ENCODE data around the gene STON2.
"Not testable (repeated sequence)": the region's sequence is repeated elsewhere in the genome, so short reads cannot be mapped to it uniquely, and the experiment has no call there.

The STON2 gene

GRCh38 chr14:81400202-81400678 is at the start of gene STON2:
Gene STON2, minus strand, starts transcription at chr14:81400324. Its CDS starts 1,942 bp downstream, at chr14:81398382.
- peak in 2 of 56 donors; percentile 5 to 11 for DNase-seq

- no peak for DNase-seq
Observed at GRCh38 chr14:81449576-81449975, 49.5 kb upstream of the STON2 start.

- peak in 1 of 56 donors; percentile 19 for DNase-seq
Observed at GRCh38 chr14:81449114-81449513, 49.0 kb upstream of the STON2 start.

- no peak for DNase-seq
Observed at GRCh38 chr14:81447021-81447764, 47.1 kb upstream of the STON2 start.

GRCh38 chr14:81446279-81447007 is 46.3 kb upstream of the STON2 start:
- DNase-seq, result no peak

GRCh38 chr14:81441626-81442134 is 41.6 kb upstream of the STON2 start:
- DNase-seq, result no peak

GRCh38 chr14:81440041-81440440 is 39.9 kb upstream of the STON2 start:
- no peak for DNase-seq

GRCh38 chr14:81437244-81437643 is 37.1 kb upstream of the STON2 start:
- DNase-seq, result no peak

- DNase-seq, result peak in 48 of 56 donors; percentile 7 to 81 (median 55)
Observed at GRCh38 chr14:81436296-81437138, 36.4 kb upstream of the STON2 start.

- DNase-seq, result peak in 38 of 56 donors; percentile 19 to 67 (median 50)
Observed at GRCh38 chr14:81435391-81436295, 35.5 kb upstream of the STON2 start.

GRCh38 chr14:81435048-81435390 is 34.9 kb upstream of the STON2 start:
- no peak for DNase-seq

- no peak for DNase-seq
Observed at GRCh38 chr14:81434230-81434629, 34.1 kb upstream of the STON2 start.

GRCh38 chr14:81433378-81433777 is 33.3 kb upstream of the STON2 start:
- DNase-seq, result no peak

- no peak for DNase-seq
Observed at GRCh38 chr14:81432219-81432661, 32.1 kb upstream of the STON2 start.

- DNase-seq, result peak in 4 of 56 donors; percentile 7 to 18 (median 12)
Observed at GRCh38 chr14:81430235-81430634, 30.1 kb upstream of the STON2 start.

- not testable (repeated sequence) for DNase-seq
Observed at GRCh38 chr14:81429749-81430148, 29.6 kb upstream of the STON2 start.

- DNase-seq, result no peak
Observed at GRCh38 chr14:81429028-81429427, 28.9 kb upstream of the STON2 start.

GRCh38 chr14:81427348-81428058 is 27.4 kb upstream of the STON2 start:
- DNase-seq, result no peak

- DNase-seq, result peak in 8 of 56 donors; percentile 4 to 57 (median 16)
Observed at GRCh38 chr14:81423504-81423903, 23.4 kb upstream of the STON2 start.

All from amygdala (tissue), 56 donors.